HepG2 (cell line): Measurements from ENCODE around the gene PPP2R2C. TPM values are rescaled to one million over a fixed set of nuclear protein-coding genes. Genes with fewer than 3 reads are reported as not detected.

ENCODE experiments used
- ATAC-seq: fragments of 200-7000 bp; cut with Tn5 transposase; 3 replicates; pipeline ENCODE4 v1.9.1; 2020; ENCODE audit warnings: mild to moderate bottlenecking, moderate library complexity
- BruUV-seq: library from RNA; stranded (reverse); fragments of 400-500 nt; replicated peaks from 2 replicates; lab custom pipeline; 2021; lab: Mats Ljungman, UMichigan
- CTCF ChIA-PET: fragments of 300-600 bp; formaldehyde crosslinking; extraction: SDS; loops from one replicate; lab custom pipeline; 2021; ENCODE audit warnings: low total read pairs, inconsistent platforms, low intra/inter-chr PET ratio; lab: Yijun Ruan, JAX
- POLR2A ChIA-PET: fragments of 350-600 bp; sonication (Branson Sonifier 250); formaldehyde crosslinking; loops from one replicate; lab custom pipeline; 2020; ENCODE audit warnings: antibody characterized with exemption, inconsistent platforms; lab: Yijun Ruan, JAX
- DNase-seq: peaks from one replicate; pipeline ENCODE4 v3.0.0-alpha.2; 2015; ENCODE audit warnings: low spot score
- FAIRE-seq: peaks from 3 replicates; lab custom pipeline; 2011; peaks lifted over from hg19 to GRCh38; lab: Jason Lieb, UNC
- H2AFZ ChIP-seq: one replicate; pipeline ENCODE4 v1.6.1; 2011; ENCODE audit warnings: low read length, inconsistent platforms
- H3K27ac ChIP-seq: fragments of 300-600 bp; 3 replicates; pipeline ENCODE4 v1.8.0; 2011; ENCODE audit warnings: mixed run types, mild to moderate bottlenecking, mixed read lengths, low read length, inconsistent platforms; ENCODE audit not compliant: insufficient read depth; ENCODE audit errors: extremely low read length
- H3K27me3 ChIP-seq, 2 experiments: fragments of 200-600 bp in 1 of 2; 2 replicates in 1 of 2; 3 replicates in 1 of 2; pipeline versions ENCODE4 v1.6.0 to v1.8.0; 2011; ENCODE audit warnings: low read length in 2 of 2, mild to moderate bottlenecking in 2 of 2, moderate library complexity in 2 of 2, inconsistent platforms in 1 of 2; ENCODE audit not compliant: insufficient read depth in 2 of 2, control insufficient read depth in 1 of 2
- H3K36me3 ChIP-seq, 2 experiments: fragments of 200-600 bp in 1 of 2; replicated peaks in 1 of 2; 2 replicates in 1 of 2; 3 replicates in 1 of 2; pipeline versions ENCODE4 v1.5.1 to v1.8.0; 2011; ENCODE audit warnings: low read length in 2 of 2, inconsistent platforms in 1 of 2; ENCODE audit not compliant: insufficient read depth in 2 of 2, control insufficient read depth in 1 of 2
- H3K4me1 ChIP-seq: 2 replicates; pipeline ENCODE4 v1.5.1; 2012; ENCODE audit warnings: low read length, inconsistent platforms; ENCODE audit not compliant: insufficient read depth
- H3K4me2 ChIP-seq: 2 replicates; pipeline ENCODE4 v1.6.0; 2011; ENCODE audit warnings: low read depth, low read length, inconsistent platforms
- H3K4me3 ChIP-seq, 3 experiments: fragments of 200-600 bp in 1 of 3; sonication (generic), shearing (Covaris generic) in 1 of 3; replicated peaks in 1 of 3; 2 replicates each; pipeline ENCODE4 v1.5.1; 2011 to 2016; ENCODE audit warnings: low read length in 3 of 3, inconsistent platforms in 2 of 3, low read depth in 2 of 3, mild to moderate bottlenecking in 2 of 3, control low read depth in 1 of 3, mixed read lengths in 1 of 3; ENCODE audit not compliant: insufficient read depth in 1 of 3
- H3K79me2 ChIP-seq: one replicate; pipeline ENCODE4 v1.6.1; 2011; ENCODE audit warnings: low read length, inconsistent platforms; ENCODE audit not compliant: insufficient read depth
- H3K9ac ChIP-seq: 2 replicates; pipeline ENCODE4 v1.6.0; 2011; ENCODE audit warnings: mild to moderate bottlenecking, low read depth, low read length, inconsistent platforms; ENCODE audit not compliant: insufficient read depth
- H3K9me3 ChIP-seq: 2 replicates; pipeline ENCODE4 v1.5.1; 2012; ENCODE audit warnings: mild to moderate bottlenecking, low read length
- H4K20me1 ChIP-seq: 2 replicates; pipeline ENCODE4 v1.6.0; 2011; ENCODE audit warnings: inconsistent platforms, mild to moderate bottlenecking, low read length, moderate library complexity; ENCODE audit not compliant: insufficient read depth
- CREB3 ChIP-seq: sonication (generic); formaldehyde crosslinking; IDR thresholded peaks from 2 replicates; pipeline ENCODE4 v1.5.0; 2020; ENCODE audit warnings: missing genetic modification reagents
- JUND ChIP-seq: sonication (generic); formaldehyde crosslinking; IDR thresholded peaks from 2 replicates; pipeline ENCODE4 v1.8.0; 2022; ENCODE audit warnings: mild to moderate bottlenecking, missing genetic modification reagents
- KIAA2018 ChIP-seq: sonication (generic); formaldehyde crosslinking; IDR thresholded peaks from 2 replicates; pipeline ENCODE4 v1.5.0; 2020; ENCODE audit warnings: mild to moderate bottlenecking, missing genetic modification reagents, borderline replicate concordance
- SRY ChIP-seq: sonication (generic); formaldehyde crosslinking; IDR thresholded peaks from 2 replicates; pipeline ENCODE4 v1.8.0; 2022; ENCODE audit warnings: mild to moderate bottlenecking, missing genetic modification reagents
- TAF1 ChIP-seq: sonication (generic); formaldehyde crosslinking; IDR thresholded peaks from 2 replicates; pipeline ENCODE4 v1.4.0; 2020; ENCODE audit warnings: missing genetic modification reagents
- ZNF292 ChIP-seq: sonication (generic); formaldehyde crosslinking; IDR thresholded peaks from 2 replicates; pipeline ENCODE4 v1.8.1; 2022; ENCODE audit warnings: mild to moderate bottlenecking, low read depth, missing genetic modification reagents, borderline replicate concordance
- WGBS: methylation state at CpG from one replicate; pipeline ENCODE4 v1.1.6; 2017; ENCODE audit warnings: low lambda C conversion rate; 5-methylcytosine and 5-hydroxymethylcytosine counted together
- in situ Hi-C: cut with HindIII; loops from 2 replicates; pipeline ENCODE4 v1.10.0; 2017; ENCODE audit warnings: low pct_unique_long_range_greater_than_20kb; ENCODE audit not compliant: extremely low pct_ligation_motif_present
- intact Hi-C: fragments of 100-400 bp; cut with micrococcal nuclease; formaldehyde crosslinking; loops from one replicate; pipeline ENCODE4 v1.10.0; 2022; ENCODE audit not compliant: unreplicated experiment
- polyA plus RNA-seq, 8 experiments: library from polyadenylated mRNA; depleted of rRNA in 3 of 8; stranded (reverse) in 7 of 8; unstranded in 1 of 8; fragments of >200 nt; fragmentation: Illumina TruSeq in 4 of 8; extraction: Trizol in 4 of 8; gene quantifications; 2 replicates each; pipeline versions ENCODE4 v1.2.1 to v1.2.3, GENCODE V29; 2011 to 2016; ENCODE audit warnings: low read depth in 4 of 8, missing spikeins in 1 of 8, mixed read lengths in 1 of 8; ENCODE audit not compliant: insufficient read depth in 1 of 8
- total RNA-seq, 5 experiments: library from RNA; depleted of rRNA; stranded (reverse); fragments of >200 nt; fragmentation: Illumina TruSeq; extraction: Trizol; gene quantifications; 2 replicates each; pipeline ENCODE4 v1.2.3, GENCODE V29; 2016; ENCODE audit warnings: low read depth in 1 of 5

The PPP2R2C gene
- total and polyA plus RNA-seq, 2 of the 13 experiments (the other 11 are each of a cell fraction or from before 2014, with no cell fraction given): 0.60 to 8.6 TPM

GRCh38 chr4:6288342-6288741, 184.1 kb downstream of the PPP2R2C start (continued):
- TF ChIP-seq CREB3 (no peak), JUND (no peak)

- Histone ChIP-seq H3K9ac (no peak overlapping the region), H3K4me2 (no peak overlapping the region), H2AFZ (no peak overlapping the region), H3K27ac (no peak overlapping the region), H3K27me3 (no peaks in the 10 kb centered on the region), H3K36me3 (peaks cover 49 to 91% of the 10 kb centered on the region in 2 experiments), H3K4me3 (no peak overlapping the region), H3K9me3 (no peaks in the 10 kb centered on the region), H3K4me1 (no peaks in the 10 kb centered on the region), H4K20me1 (no peaks in the 10 kb centered on the region), H3K79me2 (no peaks in the 10 kb centered on the region)
- ATAC-seq (no peak), FAIRE-seq (no peak), DNase-seq (no peak)
- intact Hi-C loops (no loop called here), in situ Hi-C loops (no loop called here)
- ChIA-PET POLR2A (no interaction called here), CTCF (no interaction called here)
- BruUV-seq: no TSS peak
- over 99% methylated on average over 6 of the region's 16 CpGs for WGBS
- TF ChIP-seq ZNF292 (CRISPR knock-in tag): no peak
- no peak for TF ChIP-seq KIAA2018 (CRISPR knock-in tag)
- no peak for TF ChIP-seq SRY (CRISPR knock-in tag)
- TF ChIP-seq TAF1: no peak
Observed at GRCh38 chr4:6287017-6287788, 185.2 kb downstream of the PPP2R2C start.
